HepG2 (cell line): Measurements from ENCODE around the gene FBXW8. TPM values are rescaled to one million over a fixed set of nuclear protein-coding genes. Genes with fewer than 3 reads are reported as not detected.

Source experiments
- ATAC-seq: fragments of 200-7000 bp; cut with Tn5 transposase; 3 replicates; pipeline ENCODE4 v1.9.1; 2020; ENCODE audit warnings: mild to moderate bottlenecking, moderate library complexity
- BruUV-seq: library from RNA; stranded (reverse); fragments of 400-500 nt; replicated peaks from 2 replicates; lab custom pipeline; 2021; lab: Mats Ljungman, UMichigan
- CTCF ChIA-PET: fragments of 300-600 bp; formaldehyde crosslinking; extraction: SDS; loops from one replicate; lab custom pipeline; 2021; ENCODE audit warnings: low total read pairs, inconsistent platforms, low intra/inter-chr PET ratio; lab: Yijun Ruan, JAX
- POLR2A ChIA-PET: fragments of 350-600 bp; sonication (Branson Sonifier 250); formaldehyde crosslinking; loops from one replicate; lab custom pipeline; 2020; ENCODE audit warnings: antibody characterized with exemption, inconsistent platforms; lab: Yijun Ruan, JAX
- DNase-seq: peaks from one replicate; pipeline ENCODE4 v3.0.0-alpha.2; 2015; ENCODE audit warnings: low spot score
- FAIRE-seq: peaks from 3 replicates; lab custom pipeline; 2011; peaks lifted over from hg19 to GRCh38; lab: Jason Lieb, UNC
- H2AFZ ChIP-seq: one replicate; pipeline ENCODE4 v1.6.1; 2011; ENCODE audit warnings: low read length, inconsistent platforms
- H3K27ac ChIP-seq: fragments of 300-600 bp; 3 replicates; pipeline ENCODE4 v1.8.0; 2011; ENCODE audit warnings: mixed run types, mild to moderate bottlenecking, mixed read lengths, low read length, inconsistent platforms; ENCODE audit not compliant: insufficient read depth; ENCODE audit errors: extremely low read length
- H3K27me3 ChIP-seq, 2 experiments: fragments of 200-600 bp in 1 of 2; 2 replicates in 1 of 2; 3 replicates in 1 of 2; pipeline versions ENCODE4 v1.6.0 to v1.8.0; 2011; ENCODE audit warnings: low read length in 2 of 2, mild to moderate bottlenecking in 2 of 2, moderate library complexity in 2 of 2, inconsistent platforms in 1 of 2; ENCODE audit not compliant: insufficient read depth in 2 of 2, control insufficient read depth in 1 of 2
- H3K36me3 ChIP-seq, 2 experiments: fragments of 200-600 bp in 1 of 2; replicated peaks in 1 of 2; 2 replicates in 1 of 2; 3 replicates in 1 of 2; pipeline versions ENCODE4 v1.5.1 to v1.8.0; 2011; ENCODE audit warnings: low read length in 2 of 2, inconsistent platforms in 1 of 2; ENCODE audit not compliant: insufficient read depth in 2 of 2, control insufficient read depth in 1 of 2
- H3K4me1 ChIP-seq: 2 replicates; pipeline ENCODE4 v1.5.1; 2012; ENCODE audit warnings: low read length, inconsistent platforms; ENCODE audit not compliant: insufficient read depth
- H3K4me2 ChIP-seq: 2 replicates; pipeline ENCODE4 v1.6.0; 2011; ENCODE audit warnings: low read depth, low read length, inconsistent platforms
- H3K4me3 ChIP-seq, 3 experiments: fragments of 200-600 bp in 1 of 3; sonication (generic), shearing (Covaris generic) in 1 of 3; replicated peaks in 1 of 3; 2 replicates each; pipeline ENCODE4 v1.5.1; 2011 to 2016; ENCODE audit warnings: low read length in 3 of 3, inconsistent platforms in 2 of 3, low read depth in 2 of 3, mild to moderate bottlenecking in 2 of 3, control low read depth in 1 of 3, mixed read lengths in 1 of 3; ENCODE audit not compliant: insufficient read depth in 1 of 3
- H3K79me2 ChIP-seq: one replicate; pipeline ENCODE4 v1.6.1; 2011; ENCODE audit warnings: low read length, inconsistent platforms; ENCODE audit not compliant: insufficient read depth
- H3K9ac ChIP-seq: 2 replicates; pipeline ENCODE4 v1.6.0; 2011; ENCODE audit warnings: mild to moderate bottlenecking, low read depth, low read length, inconsistent platforms; ENCODE audit not compliant: insufficient read depth
- H3K9me3 ChIP-seq: 2 replicates; pipeline ENCODE4 v1.5.1; 2012; ENCODE audit warnings: mild to moderate bottlenecking, low read length
- H4K20me1 ChIP-seq: 2 replicates; pipeline ENCODE4 v1.6.0; 2011; ENCODE audit warnings: inconsistent platforms, mild to moderate bottlenecking, low read length, moderate library complexity; ENCODE audit not compliant: insufficient read depth
- ATF7 ChIP-seq, 2 experiments: fragments of 450-650 bp in 1 of 2; sonication (generic) in 1 of 2; formaldehyde crosslinking in 1 of 2; IDR thresholded peaks; 2 replicates each; pipeline versions ENCODE4 v1.4.0 to v1.6.1; 2016 to 2020; ENCODE audit warnings: antibody characterized with exemption in 1 of 2, mild to moderate bottlenecking in 1 of 2, missing genetic modification reagents in 1 of 2
- KDM6A ChIP-seq: IDR thresholded peaks from 2 replicates; pipeline ENCODE4 v1.6.1; 2016; ENCODE audit warnings: low read depth
- KLF12 ChIP-seq: sonication (generic); formaldehyde crosslinking; IDR thresholded peaks from 2 replicates; pipeline ENCODE4 v1.4.0; 2020; ENCODE audit warnings: missing genetic modification reagents, borderline replicate concordance
- REL ChIP-seq: sonication (generic); formaldehyde crosslinking; conservative IDR thresholded peaks from 2 replicates; pipeline ENCODE4 v1.8.0; 2022; ENCODE audit warnings: mild to moderate bottlenecking, missing genetic modification reagents, moderate library complexity
- RXRB ChIP-seq: IDR thresholded peaks from 2 replicates; pipeline ENCODE4 v1.6.1; 2016; ENCODE audit warnings: borderline replicate concordance, missing genetic modification reagents, missing compliant biosample characterization
- SPEN ChIP-seq: sonication (generic); formaldehyde crosslinking; IDR thresholded peaks from 2 replicates; pipeline ENCODE4 v1.5.1; 2020; ENCODE audit warnings: low read depth, mild to moderate bottlenecking, missing genetic modification reagents
- ZNF34 ChIP-seq: sonication (generic); formaldehyde crosslinking; IDR thresholded peaks from 2 replicates; pipeline ENCODE4 v1.4.0; 2020; ENCODE audit warnings: mild to moderate bottlenecking, missing genetic modification reagents, borderline replicate concordance
- ZNF672 ChIP-seq: sonication (generic); formaldehyde crosslinking; IDR thresholded peaks from 2 replicates; pipeline ENCODE4 v1.8.1; 2022; ENCODE audit warnings: missing genetic modification reagents
- WGBS: methylation state at CpG from one replicate; pipeline ENCODE4 v1.1.6; 2017; ENCODE audit warnings: low lambda C conversion rate; 5-methylcytosine and 5-hydroxymethylcytosine counted together
- in situ Hi-C: cut with HindIII; loops from 2 replicates; pipeline ENCODE4 v1.10.0; 2017; ENCODE audit warnings: low pct_unique_long_range_greater_than_20kb; ENCODE audit not compliant: extremely low pct_ligation_motif_present
- intact Hi-C: fragments of 100-400 bp; cut with micrococcal nuclease; formaldehyde crosslinking; loops from one replicate; pipeline ENCODE4 v1.10.0; 2022; ENCODE audit not compliant: unreplicated experiment
- polyA plus RNA-seq, 8 experiments: library from polyadenylated mRNA; depleted of rRNA in 3 of 8; stranded (reverse) in 7 of 8; unstranded in 1 of 8; fragments of >200 nt; fragmentation: Illumina TruSeq in 4 of 8; extraction: Trizol in 4 of 8; gene quantifications; 2 replicates each; pipeline versions ENCODE4 v1.2.1 to v1.2.3, GENCODE V29; 2011 to 2016; ENCODE audit warnings: low read depth in 4 of 8, missing spikeins in 1 of 8, mixed read lengths in 1 of 8; ENCODE audit not compliant: insufficient read depth in 1 of 8
- total RNA-seq, 5 experiments: library from RNA; depleted of rRNA; stranded (reverse); fragments of >200 nt; fragmentation: Illumina TruSeq; extraction: Trizol; gene quantifications; 2 replicates each; pipeline ENCODE4 v1.2.3, GENCODE V29; 2016; ENCODE audit warnings: low read depth in 1 of 5
- TF ChIP-seq, protein P1 (sequence below): sonication (generic); formaldehyde crosslinking; IDR thresholded peaks from 2 replicates; pipeline ENCODE4 v1.4.0; 2020; ENCODE audit warnings: mild to moderate bottlenecking, missing genetic modification reagents

FBXW8 gene
- total and polyA plus RNA-seq, 2 of the 13 experiments (the other 11 are each of a cell fraction or from before 2014, with no cell fraction given) = 5.1 to 5.9 TPM

DNA sequence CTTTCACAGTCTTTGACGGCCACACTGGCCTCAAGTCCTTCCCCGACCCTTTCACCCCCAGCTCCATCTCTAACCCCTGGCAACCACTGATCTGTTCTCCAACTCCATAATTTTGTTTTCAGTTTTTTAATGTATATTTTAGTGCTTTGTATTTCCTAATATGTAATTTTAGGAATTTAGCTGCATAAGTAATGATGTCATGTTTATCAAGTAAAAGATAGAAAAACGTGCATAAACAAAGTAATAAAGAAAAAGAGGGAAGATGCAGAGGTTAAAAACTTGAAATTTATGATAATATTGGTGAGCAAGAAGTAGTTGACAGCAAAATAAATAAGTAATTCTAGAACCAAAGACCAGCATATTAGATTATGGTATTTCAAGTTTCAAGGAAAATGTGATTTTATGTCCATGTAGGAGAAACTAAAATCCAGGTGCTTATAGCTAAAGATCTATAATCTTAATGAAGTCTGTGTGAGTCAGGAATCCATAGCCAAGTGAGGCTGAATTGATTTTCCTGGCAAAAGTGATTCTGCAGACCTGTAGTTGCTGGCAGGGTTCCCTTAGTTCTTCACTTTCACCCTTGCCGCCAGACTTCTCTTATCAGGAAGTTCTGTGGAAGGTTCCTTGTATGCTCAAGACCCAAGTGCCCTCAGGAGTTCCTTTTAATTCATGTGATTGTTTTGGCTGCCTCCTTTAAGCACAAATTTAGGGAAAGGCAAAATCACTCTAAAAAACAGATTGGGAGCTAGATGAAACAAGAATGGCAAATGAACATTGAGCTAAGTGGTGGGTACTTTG lies 24.4 kb downstream of the FBXW8 start:
- Histone ChIP-seq H4K20me1 (no peaks in the 10 kb centered on the region), H3K4me3 (no peak overlapping the region), H3K4me2 (no peak overlapping the region), H3K4me1 (0 out of 2 replicates have a peak, but pooled peaks cover under 1% of the 10 kb centered on the region), H3K79me2 (no peaks in the 10 kb centered on the region), H3K27ac (no peak overlapping the region), H3K9me3 (no peaks in the 10 kb centered on the region), H3K36me3 (peaks cover 1 to 22% of the 10 kb centered on the region in 2 experiments; a peak in 3 of 5 replicates), H2AFZ (no peak overlapping the region), H3K27me3 (no peaks in the 10 kb centered on the region), H3K9ac (no peak overlapping the region)
- no TSS peak for BruUV-seq
- ATAC-seq (no peak), FAIRE-seq (no peak), DNase-seq (no peak)
- ChIA-PET CTCF (no interaction called here), POLR2A (no interaction called here)
- intact Hi-C loops (no loop called here), in situ Hi-C loops (no loop called here)
- TF ChIP-seq ATF7 (IDR thresholded peaks at IDR 0.05) (peak; percentile 82), ATF7 (CRISPR knock-in tag; IDR thresholded peaks at IDR 0.05) (no peak), REL (CRISPR knock-in tag) (no peak), ZNF672 (CRISPR knock-in tag) (no peak), SPEN (CRISPR knock-in tag) (no peak), KDM6A (CRISPR knock-in tag) (no peak)
- 87% methylated on average over 4 of the region's 4 CpGs for WGBS

DNA sequence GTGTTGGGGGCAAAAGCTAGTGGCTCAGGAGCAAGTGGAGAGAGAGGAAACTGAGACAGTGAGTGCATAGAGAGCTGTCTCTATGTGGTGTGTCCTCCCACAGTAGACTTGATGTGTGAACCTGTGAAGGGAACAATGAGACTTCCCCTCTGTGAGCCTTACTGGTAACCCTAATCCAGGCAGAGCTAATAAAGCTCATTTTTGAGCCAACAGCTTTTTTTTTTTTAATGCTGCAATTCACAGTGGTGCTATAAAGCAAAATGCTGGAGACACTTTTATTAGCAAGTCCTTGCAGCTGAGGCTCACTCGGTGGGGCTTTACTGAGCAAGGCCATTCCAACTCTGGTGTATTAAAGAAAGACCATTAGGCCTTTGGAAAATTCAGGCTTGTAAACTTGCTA lies 26.9 kb downstream of the FBXW8 start:
- intact Hi-C loops (no loop called here), in situ Hi-C loops (no loop called here)
- CTCF ChIA-PET = no interaction called here
- DNase-seq = no peak
- Histone ChIP-seq H3K4me3 (no peak overlapping the region), H2AFZ (no peak overlapping the region), H4K20me1 (no peaks in the 10 kb centered on the region), H3K36me3 (peaks cover 1 to 17% of the 10 kb centered on the region in 2 experiments; a peak in 2 of 5 replicates), H3K79me2 (no peaks in the 10 kb centered on the region), H3K9ac (no peak overlapping the region), H3K27ac (no peak overlapping the region), H3K4me1 (no peaks in the 10 kb centered on the region), H3K9me3 (no peaks in the 10 kb centered on the region), H3K27me3 (no peaks in the 10 kb centered on the region), H3K4me2 (no peak overlapping the region)
- ATAC-seq = no peak
- no TSS peak for BruUV-seq
- POLR2A ChIA-PET = no interaction called here
- FAIRE-seq = no peak
- 94% methylated on average over 1 of the region's 1 CpG for WGBS
- no peak for TF ChIP-seq ZNF34 (CRISPR knock-in tag)
- TF ChIP-seq RXRB = no peak
- no peak for TF ChIP-seq KLF12 (CRISPR knock-in tag)
- TF ChIP-seq, protein P1, sequence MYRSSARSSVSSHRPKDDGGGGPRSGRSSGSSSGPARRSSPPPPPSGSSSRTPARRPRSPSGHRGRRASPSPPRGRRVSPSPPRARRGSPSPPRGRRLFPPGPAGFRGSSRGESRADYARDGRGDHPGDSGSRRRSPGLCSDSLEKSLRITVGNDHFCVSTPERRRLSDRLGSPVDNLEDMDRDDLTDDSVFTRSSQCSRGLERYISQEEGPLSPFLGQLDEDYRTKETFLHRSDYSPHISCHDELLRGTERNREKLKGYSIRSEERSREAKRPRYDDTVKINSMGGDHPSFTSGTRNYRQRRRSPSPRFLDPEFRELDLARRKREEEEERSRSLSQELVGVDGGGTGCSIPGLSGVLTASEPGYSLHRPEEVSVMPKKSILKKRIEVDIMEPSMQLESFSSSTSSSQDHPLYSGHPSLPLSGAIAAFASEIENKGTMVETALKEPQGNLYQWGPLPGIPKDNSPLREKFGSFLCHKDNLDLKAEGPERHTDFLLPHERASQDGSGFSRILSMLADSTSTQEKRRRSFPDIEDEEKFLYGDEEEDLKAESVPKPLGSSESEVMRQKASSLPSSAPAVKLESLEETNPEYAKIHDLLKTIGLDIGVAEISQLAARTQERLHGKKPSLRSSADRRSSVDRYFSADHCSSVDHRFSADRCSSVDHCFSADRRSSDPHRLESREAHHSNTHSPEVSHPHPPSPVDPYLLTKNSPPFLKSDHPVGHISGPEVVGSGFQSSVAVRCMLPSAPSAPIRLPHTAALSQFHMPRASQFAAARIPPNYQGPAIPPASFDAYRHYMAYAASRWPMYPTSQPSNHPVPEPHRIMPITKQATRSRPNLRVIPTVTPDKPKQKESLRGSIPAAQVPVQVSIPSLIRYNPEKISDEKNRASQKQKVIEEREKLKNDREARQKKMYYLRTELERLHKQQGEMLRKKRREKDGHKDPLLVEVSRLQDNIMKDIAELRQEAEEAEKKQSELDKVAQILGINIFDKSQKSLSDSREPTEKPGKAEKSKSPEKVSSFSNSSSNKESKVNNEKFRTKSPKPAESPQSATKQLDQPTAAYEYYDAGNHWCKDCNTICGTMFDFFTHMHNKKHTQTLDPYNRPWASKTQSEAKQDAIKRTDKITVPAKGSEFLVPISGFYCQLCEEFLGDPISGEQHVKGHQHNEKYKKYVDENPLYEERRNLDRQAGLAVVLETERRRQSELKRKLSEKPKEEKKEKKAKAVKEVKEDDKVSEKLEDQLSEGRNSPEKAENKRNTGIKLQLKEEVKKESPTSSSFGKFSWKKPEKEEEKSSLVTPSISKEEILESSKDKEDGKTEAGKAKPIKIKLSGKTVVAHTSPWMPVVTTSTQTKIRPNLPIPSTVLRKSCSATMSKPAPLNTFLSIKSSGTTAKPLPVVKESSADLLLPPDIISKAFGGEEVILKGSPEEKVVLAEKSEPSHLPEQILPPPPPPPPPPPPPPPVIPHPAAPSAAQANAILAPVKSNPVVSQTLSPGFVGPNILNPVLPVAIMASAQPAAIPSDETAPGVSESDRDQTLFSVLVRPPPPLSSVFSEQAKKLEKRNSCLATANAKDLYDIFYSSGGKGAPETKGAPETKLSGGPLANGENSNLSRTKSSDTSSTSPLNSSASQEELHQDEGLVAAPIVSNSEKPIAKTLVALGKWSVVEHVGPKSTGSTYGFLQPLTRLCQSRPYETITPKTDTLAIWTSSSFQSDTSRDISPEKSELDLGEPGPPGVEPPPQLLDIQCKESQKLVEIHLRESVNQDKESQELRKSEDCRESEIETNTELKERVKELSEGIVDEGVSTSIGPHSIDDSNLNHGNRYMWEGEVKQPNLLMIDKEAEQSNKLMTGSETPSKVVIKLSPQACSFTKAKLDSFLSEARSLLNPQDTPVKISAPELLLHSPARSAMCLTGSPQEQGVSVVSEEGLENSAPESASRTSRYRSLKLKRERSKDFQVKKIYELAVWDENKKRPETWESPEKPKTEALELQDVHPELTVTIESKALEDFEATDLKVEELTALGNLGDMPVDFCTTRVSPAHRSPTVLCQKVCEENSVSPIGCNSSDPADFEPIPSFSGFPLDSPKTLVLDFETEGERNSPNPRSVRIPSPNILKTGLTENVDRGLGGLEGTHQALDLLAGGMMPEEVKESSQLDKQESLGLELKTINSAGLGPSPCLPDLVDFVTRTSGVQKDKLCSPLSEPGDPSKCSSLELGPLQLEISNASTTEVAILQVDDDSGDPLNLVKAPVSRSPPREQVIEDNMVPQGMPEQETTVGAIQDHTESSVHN = no peak
